Measurements from ENCODE around the gene HTR6.

HTR6 gene

DNA sequence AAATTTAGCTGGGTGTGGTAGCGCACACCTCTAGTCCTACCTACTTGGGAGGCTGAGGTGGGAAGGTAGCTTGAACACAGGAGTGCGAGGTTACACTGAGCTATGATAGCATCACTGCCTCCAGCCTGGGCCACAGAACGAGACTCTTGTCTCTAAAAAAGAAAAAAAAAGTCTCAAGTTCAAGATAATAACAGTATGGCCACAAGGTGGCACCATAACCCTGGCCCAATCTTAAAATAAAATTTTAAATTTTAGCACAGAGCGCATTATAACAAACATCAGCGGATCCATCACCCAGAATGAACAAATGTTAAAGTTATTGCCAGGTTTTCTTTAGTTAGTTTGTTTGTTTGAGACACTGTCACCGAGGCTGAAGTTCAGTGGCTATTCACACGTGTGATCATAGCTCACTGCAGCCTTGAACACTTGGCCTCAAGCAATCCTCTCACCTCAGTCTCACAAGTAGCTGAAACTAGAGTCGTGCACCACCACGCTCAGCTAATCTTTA is 2.9 kb upstream of the HTR6 start:
- Histone ChIP-seq H3K27me3 (replicated peaks; ENCODE audit: control insufficient read depth, insufficient read depth, low read length) (peaks cover 31% of the 10 kb centered on the region), H3K4me3 (ENCODE audit: low read length) (no peak overlapping the region), H3K4me1 (ENCODE audit: control insufficient read depth, insufficient read depth, low read length) (peaks cover 3% of the 10 kb centered on the region), H3K9ac (ENCODE audit: low read length) (no peak overlapping the region), H3K9me3 (ENCODE audit: control insufficient read depth, low read length) (no peaks in the 10 kb centered on the region), H3K36me3 (ENCODE audit: control insufficient read depth, insufficient read depth, low read length, severe bottlenecking) (peaks cover 6% of the 10 kb centered on the region)
- peak; percentile 82 for DNase-seq (ENCODE audit: low read depth)

DNA sequence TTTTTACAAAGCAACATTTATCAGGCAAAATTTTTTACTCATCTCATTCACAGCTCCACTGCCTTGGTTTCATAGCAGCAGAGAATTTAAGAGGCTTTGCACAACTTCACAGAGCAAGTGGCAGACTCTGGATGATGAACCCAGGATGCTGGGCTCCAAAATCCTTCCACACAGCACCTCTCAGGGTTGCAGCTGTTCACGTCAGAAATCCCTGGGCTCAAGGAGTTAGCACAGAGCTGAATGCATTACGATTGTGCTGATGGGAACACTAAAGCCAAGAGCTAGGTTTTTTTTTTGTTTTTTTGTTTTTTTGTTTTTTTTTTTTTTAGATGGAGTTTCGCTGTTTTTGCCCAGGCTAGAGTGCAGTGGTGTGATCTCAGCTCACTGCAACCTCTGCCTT is 2.4 kb upstream of the HTR6 start:
- peaks cover 35% of the 10 kb centered on the region for H3K27me3 ChIP-seq (replicated peaks; ENCODE audit: control insufficient read depth, insufficient read depth, low read length)
- no peaks in the 10 kb centered on the region for H3K9me3 ChIP-seq (ENCODE audit: control insufficient read depth, low read length)
- peaks cover 3% of the 10 kb centered on the region for H3K4me1 ChIP-seq (ENCODE audit: control insufficient read depth, insufficient read depth, low read length)
- H3K4me3 ChIP-seq (ENCODE audit: low read length), result no peak overlapping the region
- no peak for DNase-seq (ENCODE audit: low read depth)
- no peak overlapping the region for H3K9ac ChIP-seq (ENCODE audit: low read length)
- peaks cover 6% of the 10 kb centered on the region for H3K36me3 ChIP-seq (ENCODE audit: control insufficient read depth, insufficient read depth, low read length, severe bottlenecking)

- Histone ChIP-seq H3K4me3 (ENCODE audit: low read length) (peak overlapping the region; percentile 17), H3K27me3 (replicated peaks; ENCODE audit: control insufficient read depth, insufficient read depth, low read length) (peaks cover 44% of the 10 kb centered on the region), H3K9ac (ENCODE audit: low read length) (no peak overlapping the region), H3K4me1 (ENCODE audit: control insufficient read depth, insufficient read depth, low read length) (no peaks in the 10 kb centered on the region), H3K9me3 (ENCODE audit: control insufficient read depth, low read length) (no peaks in the 10 kb centered on the region), H3K36me3 (ENCODE audit: control insufficient read depth, insufficient read depth, low read length, severe bottlenecking) (no peaks in the 10 kb centered on the region)
- DNase-seq (ENCODE audit: low read depth), result no peak
Observed at GRCh38 chr1:19665186-19665495, 466 bp downstream of the HTR6 start.

GRCh38 chr1:19665496-19666465 is 1.1 kb downstream of the HTR6 start:
- Histone ChIP-seq H3K4me1 (ENCODE audit: control insufficient read depth, insufficient read depth, low read length) (no peaks in the 10 kb centered on the region), H3K9ac (ENCODE audit: low read length) (no peak overlapping the region), H3K27me3 (replicated peaks; ENCODE audit: control insufficient read depth, insufficient read depth, low read length) (peaks cover 44% of the 10 kb centered on the region), H3K36me3 (ENCODE audit: control insufficient read depth, insufficient read depth, low read length, severe bottlenecking) (no peaks in the 10 kb centered on the region), H3K4me3 (ENCODE audit: low read length) (no peak overlapping the region), H3K9me3 (ENCODE audit: control insufficient read depth, low read length) (no peaks in the 10 kb centered on the region)
- DNase-seq (ENCODE audit: low read depth), result no peak

DNA sequence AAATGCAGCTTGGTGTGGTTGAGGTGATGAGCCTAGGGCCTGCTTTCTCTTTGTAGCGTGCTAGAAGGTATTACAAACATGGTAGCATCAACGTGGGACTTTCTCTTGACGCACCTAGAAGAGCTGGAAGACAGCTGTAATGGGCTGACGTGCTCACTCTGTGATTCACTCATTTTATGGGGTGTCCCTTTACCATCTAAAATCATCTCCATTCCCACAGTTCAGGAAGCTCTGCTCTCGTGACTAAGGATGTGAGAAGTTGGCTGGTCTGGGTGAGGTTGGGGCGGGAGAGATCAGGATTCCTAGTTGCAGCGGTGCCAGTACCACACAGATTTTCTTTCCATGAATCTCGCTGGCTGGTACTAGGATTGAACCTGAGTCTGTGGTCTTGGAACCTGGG is 4.2 kb downstream of the HTR6 start:
- H3K9me3 ChIP-seq (ENCODE audit: control insufficient read depth, low read length), result no peaks in the 10 kb centered on the region
- no peak for DNase-seq (ENCODE audit: low read depth)
- no peaks in the 10 kb centered on the region for H3K4me1 ChIP-seq (ENCODE audit: control insufficient read depth, insufficient read depth, low read length)
- H3K36me3 ChIP-seq (ENCODE audit: control insufficient read depth, insufficient read depth, low read length, severe bottlenecking), result no peaks in the 10 kb centered on the region
- no peak overlapping the region for H3K9ac ChIP-seq (ENCODE audit: low read length)
- H3K27me3 ChIP-seq (replicated peaks; ENCODE audit: control insufficient read depth, insufficient read depth, low read length), result peaks cover 53% of the 10 kb centered on the region
- H3K4me3 ChIP-seq (ENCODE audit: low read length), result no peak overlapping the region

DNA sequence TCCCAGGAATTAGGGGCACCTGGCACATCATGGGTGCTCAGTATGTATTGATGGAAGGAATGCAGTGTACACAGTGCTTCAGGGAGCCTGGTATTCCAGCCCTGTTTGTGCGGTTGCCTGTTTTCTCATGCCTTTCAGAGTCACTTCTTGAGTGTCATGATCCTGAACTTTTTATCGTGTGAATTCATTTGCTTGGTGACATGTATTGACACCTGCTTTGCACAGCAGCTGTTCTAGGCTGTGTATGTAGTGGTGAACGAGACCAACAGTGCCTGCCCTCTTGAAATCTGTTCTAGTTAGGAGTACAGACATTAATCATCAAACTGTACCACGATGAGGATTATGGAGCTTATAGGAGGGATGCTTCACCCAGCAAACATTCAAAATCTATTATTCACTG is 6.1 kb downstream of the HTR6 start:
- no peak for DNase-seq (ENCODE audit: low read depth)
- Histone ChIP-seq H3K9ac (ENCODE audit: low read length) (no peak overlapping the region), H3K4me1 (ENCODE audit: control insufficient read depth, insufficient read depth, low read length) (no peaks in the 10 kb centered on the region), H3K4me3 (ENCODE audit: low read length) (no peak overlapping the region), H3K36me3 (ENCODE audit: control insufficient read depth, insufficient read depth, low read length, severe bottlenecking) (no peaks in the 10 kb centered on the region), H3K9me3 (ENCODE audit: control insufficient read depth, low read length) (no peaks in the 10 kb centered on the region), H3K27me3 (replicated peaks; ENCODE audit: control insufficient read depth, insufficient read depth, low read length) (peaks cover 41% of the 10 kb centered on the region)

- H3K4me1 ChIP-seq (ENCODE audit: control insufficient read depth, insufficient read depth, low read length), result peaks cover 9% of the 10 kb centered on the region
- no peak overlapping the region for H3K4me3 ChIP-seq (ENCODE audit: low read length)
- H3K9ac ChIP-seq (ENCODE audit: low read length), result no peak overlapping the region
- no peaks in the 10 kb centered on the region for H3K9me3 ChIP-seq (ENCODE audit: control insufficient read depth, low read length)
- DNase-seq (ENCODE audit: low read depth), result no peak
- H3K36me3 ChIP-seq (ENCODE audit: control insufficient read depth, insufficient read depth, low read length, severe bottlenecking), result no peaks in the 10 kb centered on the region
- peaks cover 27% of the 10 kb centered on the region for H3K27me3 ChIP-seq (replicated peaks; ENCODE audit: control insufficient read depth, insufficient read depth, low read length)
Observed at GRCh38 chr1:19672237-19672636, 7.6 kb downstream of the HTR6 start.

DNA sequence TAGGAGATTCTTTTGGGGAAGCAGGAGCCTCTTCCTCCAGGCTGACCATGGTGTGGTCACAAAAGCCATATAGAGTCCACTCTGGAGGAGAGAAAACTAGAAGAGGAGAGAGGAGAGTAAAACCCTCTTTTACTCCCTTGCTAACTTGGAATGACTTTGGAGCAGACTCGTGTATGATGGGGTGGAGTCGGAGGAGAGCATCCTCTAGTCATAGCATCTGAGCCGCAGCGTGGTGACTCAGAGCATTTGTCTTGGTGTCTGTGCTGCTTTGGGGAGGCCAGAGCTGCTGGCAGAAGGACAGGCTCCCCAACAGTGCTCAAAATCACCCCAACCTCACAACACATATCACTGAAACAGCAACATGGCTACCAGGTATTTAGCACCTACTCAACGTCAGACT is 11.1 kb downstream of the HTR6 start:
- no peak overlapping the region for H3K4me3 ChIP-seq (ENCODE audit: low read length)
- peaks cover 9% of the 10 kb centered on the region for H3K4me1 ChIP-seq (ENCODE audit: control insufficient read depth, insufficient read depth, low read length)
- no peaks in the 10 kb centered on the region for H3K36me3 ChIP-seq (ENCODE audit: control insufficient read depth, insufficient read depth, low read length, severe bottlenecking)
- H3K27me3 ChIP-seq (replicated peaks; ENCODE audit: control insufficient read depth, insufficient read depth, low read length), result peaks cover 17% of the 10 kb centered on the region
- no peak for DNase-seq (ENCODE audit: low read depth)
- H3K9me3 ChIP-seq (ENCODE audit: control insufficient read depth, low read length), result no peaks in the 10 kb centered on the region
- H3K9ac ChIP-seq (ENCODE audit: low read length), result no peak overlapping the region

- Histone ChIP-seq H3K36me3 (ENCODE audit: control insufficient read depth, insufficient read depth, low read length, severe bottlenecking) (no peaks in the 10 kb centered on the region), H3K27me3 (replicated peaks; ENCODE audit: control insufficient read depth, insufficient read depth, low read length) (peaks cover 11% of the 10 kb centered on the region), H3K4me3 (ENCODE audit: low read length) (no peak overlapping the region), H3K9me3 (ENCODE audit: control insufficient read depth, low read length) (no peaks in the 10 kb centered on the region), H3K9ac (ENCODE audit: low read length) (no peak overlapping the region), H3K4me1 (ENCODE audit: control insufficient read depth, insufficient read depth, low read length) (peaks cover 9% of the 10 kb centered on the region)
- peak; percentile 79 for DNase-seq (ENCODE audit: low read depth)
Observed at GRCh38 chr1:19676438-19676922, 11.8 kb downstream of the HTR6 start.

GRCh38 chr1:19678493-19678892 is 13.8 kb downstream of the HTR6 start:
- Histone ChIP-seq H3K9me3 (ENCODE audit: control insufficient read depth, low read length) (no peaks in the 10 kb centered on the region), H3K36me3 (ENCODE audit: control insufficient read depth, insufficient read depth, low read length, severe bottlenecking) (no peaks in the 10 kb centered on the region), H3K4me3 (ENCODE audit: low read length) (no peak overlapping the region), H3K27me3 (replicated peaks; ENCODE audit: control insufficient read depth, insufficient read depth, low read length) (no peaks in the 10 kb centered on the region), H3K4me1 (ENCODE audit: control insufficient read depth, insufficient read depth, low read length) (peaks cover 15% of the 10 kb centered on the region), H3K9ac (ENCODE audit: low read length) (no peak overlapping the region)
- no peak for DNase-seq (ENCODE audit: low read depth)

GRCh38 chr1:19678931-19679453 is 14.3 kb downstream of the HTR6 start:
- H3K4me1 ChIP-seq (ENCODE audit: control insufficient read depth, insufficient read depth, low read length), result peaks cover 15% of the 10 kb centered on the region
- no peaks in the 10 kb centered on the region for H3K36me3 ChIP-seq (ENCODE audit: control insufficient read depth, insufficient read depth, low read length, severe bottlenecking)
- DNase-seq (ENCODE audit: low read depth), result no peak
- H3K27me3 ChIP-seq (replicated peaks; ENCODE audit: control insufficient read depth, insufficient read depth, low read length), result no peaks in the 10 kb centered on the region
- no peak overlapping the region for H3K4me3 ChIP-seq (ENCODE audit: low read length)
- no peaks in the 10 kb centered on the region for H3K9me3 ChIP-seq (ENCODE audit: control insufficient read depth, low read length)
- H3K9ac ChIP-seq (ENCODE audit: low read length), result no peak overlapping the region

Data from adipocyte (in vitro differentiated cells).